ENCODE results near the gene CWC27.

DNA sequence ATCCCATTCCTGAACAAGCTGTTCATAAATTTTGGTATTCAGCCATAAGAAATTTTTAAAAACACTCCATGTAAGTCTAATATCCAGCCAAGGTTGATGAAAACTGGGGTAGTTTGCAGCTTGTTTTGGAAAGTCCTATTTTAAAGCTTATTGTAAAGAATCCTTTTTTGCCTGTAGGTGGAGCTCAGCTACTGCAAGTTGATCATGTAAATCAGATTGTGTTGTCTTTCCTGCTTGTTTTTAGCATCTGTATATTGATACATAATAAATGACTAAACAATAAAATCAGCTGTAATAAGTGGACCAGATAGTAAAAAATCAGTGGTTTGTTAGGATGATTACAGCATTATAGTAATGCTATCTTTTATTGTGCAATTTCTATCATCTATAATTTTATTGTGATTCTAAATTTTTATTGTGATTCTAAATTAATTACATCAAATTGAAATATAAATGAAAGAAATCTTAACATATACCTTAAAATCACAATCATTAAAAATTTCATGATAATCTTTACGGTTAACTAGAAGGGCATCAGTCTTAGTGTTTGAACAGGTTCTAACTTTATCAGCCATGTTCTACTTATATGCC is 42.4 kb downstream of the CWC27 start:
- TF ChIP-seq POLR2AphosphoS5 (IDR thresholded peaks at IDR 0.05) (no peak), EP300 (IDR thresholded peaks at IDR 0.05) (no peak), POLR2A (IDR thresholded peaks at IDR 0.05) (no peak)
- TF ChIP-seq, protein P1, sequence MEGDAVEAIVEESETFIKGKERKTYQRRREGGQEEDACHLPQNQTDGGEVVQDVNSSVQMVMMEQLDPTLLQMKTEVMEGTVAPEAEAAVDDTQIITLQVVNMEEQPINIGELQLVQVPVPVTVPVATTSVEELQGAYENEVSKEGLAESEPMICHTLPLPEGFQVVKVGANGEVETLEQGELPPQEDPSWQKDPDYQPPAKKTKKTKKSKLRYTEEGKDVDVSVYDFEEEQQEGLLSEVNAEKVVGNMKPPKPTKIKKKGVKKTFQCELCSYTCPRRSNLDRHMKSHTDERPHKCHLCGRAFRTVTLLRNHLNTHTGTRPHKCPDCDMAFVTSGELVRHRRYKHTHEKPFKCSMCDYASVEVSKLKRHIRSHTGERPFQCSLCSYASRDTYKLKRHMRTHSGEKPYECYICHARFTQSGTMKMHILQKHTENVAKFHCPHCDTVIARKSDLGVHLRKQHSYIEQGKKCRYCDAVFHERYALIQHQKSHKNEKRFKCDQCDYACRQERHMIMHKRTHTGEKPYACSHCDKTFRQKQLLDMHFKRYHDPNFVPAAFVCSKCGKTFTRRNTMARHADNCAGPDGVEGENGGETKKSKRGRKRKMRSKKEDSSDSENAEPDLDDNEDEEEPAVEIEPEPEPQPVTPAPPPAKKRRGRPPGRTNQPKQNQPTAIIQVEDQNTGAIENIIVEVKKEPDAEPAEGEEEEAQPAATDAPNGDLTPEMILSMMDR (IDR thresholded peaks at IDR 0.05), result peak; percentile 43 to 69 (median 54)

Data from upper lobe of left lung (tissue), 4 donors.